SHP77 treated with DMSO at 0.1 percent for 48 hours (cell line): Measurements from ENCODE around the gene TRPC5OS.

Experiments used
- DNase-seq: peaks from one replicate; lab custom pipeline; 2025; lab: John Stamatoyannopoulos, UW

The TRPC5OS gene

GRCh38 chrX:111875881-111876280, at the start of gene TRPC5OS:
Gene TRPC5OS (plus strand): TSS chrX:111876181. CDS start chrX:111901850, 25,669 bp downstream.
- no peak for DNase-seq

GRCh38 chrX:111829345-111829744, 46.6 kb upstream of the TRPC5OS start:
- no peak for DNase-seq

GRCh38 chrX:111830571-111830970, 45.4 kb upstream of the TRPC5OS start:
- no peak for DNase-seq

- no peak for DNase-seq
Observed at GRCh38 chrX:111831343-111831742, 44.6 kb upstream of the TRPC5OS start.

GRCh38 chrX:111837197-111837596, 38.8 kb upstream of the TRPC5OS start:
- DNase-seq = peak; percentile 1

- no peak for DNase-seq
Observed at GRCh38 chrX:111847491-111848133, 28.4 kb upstream of the TRPC5OS start.

GRCh38 chrX:111848541-111848940, 27.4 kb upstream of the TRPC5OS start:
- no peak for DNase-seq

GRCh38 chrX:111850975-111851374, 25.0 kb upstream of the TRPC5OS start:
- DNase-seq = no peak

- no peak for DNase-seq
Observed at GRCh38 chrX:111854556-111855490, 21.2 kb upstream of the TRPC5OS start.

- no peak for DNase-seq
Observed at GRCh38 chrX:111857534-111858060, 18.4 kb upstream of the TRPC5OS start.

- no peak for DNase-seq
Observed at GRCh38 chrX:111861605-111862004, 14.4 kb upstream of the TRPC5OS start.

GRCh38 chrX:111867236-111867635, 8.7 kb upstream of the TRPC5OS start:
- DNase-seq = no peak

- no peak for DNase-seq
Observed at GRCh38 chrX:111868726-111869638, 7.0 kb upstream of the TRPC5OS start.

- peak; percentile 1 for DNase-seq
Observed at GRCh38 chrX:111869639-111870034, 6.3 kb upstream of the TRPC5OS start.

GRCh38 chrX:111874241-111874640, 1.7 kb upstream of the TRPC5OS start:
- no peak for DNase-seq

- DNase-seq = no peak
Observed at GRCh38 chrX:111876646-111877045, 665 bp downstream of the TRPC5OS start.

- no peak for DNase-seq
Observed at GRCh38 chrX:111877681-111878080, 1.7 kb downstream of the TRPC5OS start.

- DNase-seq = no peak
Observed at GRCh38 chrX:111880735-111881134, 4.8 kb downstream of the TRPC5OS start.

GRCh38 chrX:111881715-111882114, 5.7 kb downstream of the TRPC5OS start:
- DNase-seq = no peak

- no peak for DNase-seq
Observed at GRCh38 chrX:111886678-111887077, 10.7 kb downstream of the TRPC5OS start.

GRCh38 chrX:111888600-111888999, 12.6 kb downstream of the TRPC5OS start:
- DNase-seq = no peak

- no peak for DNase-seq
Observed at GRCh38 chrX:111892375-111892774, 16.4 kb downstream of the TRPC5OS start.
